ENCODE results near the gene IYD.
A peak's percentile ranks its signal among the peaks of the same experiment; 100 is the strongest.

IYD gene

DNA sequence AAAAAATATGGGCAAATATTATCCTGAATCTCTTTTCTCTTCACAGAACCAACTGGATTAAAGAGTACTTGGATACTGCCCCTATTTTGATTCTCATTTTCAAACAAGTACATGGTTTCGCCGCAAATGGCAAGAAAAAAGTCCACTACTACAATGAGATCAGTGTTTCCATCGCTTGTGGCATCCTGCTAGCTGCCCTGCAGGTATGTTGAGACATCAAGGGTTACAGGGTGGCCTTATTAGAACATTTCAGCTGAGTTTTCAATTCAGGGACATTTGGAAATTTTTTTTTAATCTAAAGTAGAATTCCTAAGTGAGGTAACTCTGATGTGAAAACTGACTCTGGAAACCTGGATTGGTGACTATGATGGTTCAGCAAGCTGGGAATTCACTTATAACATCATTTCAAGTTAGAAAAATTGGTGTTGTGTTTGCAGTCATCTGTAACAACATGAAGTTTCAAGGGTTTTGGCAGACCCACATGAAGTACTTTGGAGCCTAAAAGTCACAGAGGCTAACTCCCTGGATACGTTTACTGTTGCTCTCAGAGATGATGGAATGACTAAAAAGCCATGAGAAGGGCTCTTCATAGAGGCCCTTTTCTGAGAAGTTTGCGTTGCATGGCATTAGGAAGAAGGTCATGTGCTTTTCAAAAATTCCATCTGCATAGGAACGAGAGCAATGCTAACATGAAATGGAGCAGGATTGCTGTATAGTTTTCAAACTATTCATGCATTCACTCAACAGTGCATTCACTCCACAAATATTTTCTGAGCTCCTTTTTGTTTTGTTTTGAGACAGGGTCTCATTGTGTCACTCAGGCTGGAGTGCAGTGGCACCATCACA lies 25.5 kb downstream of the IYD start:
- H3K4me3 ChIP-seq (ENCODE audit: low read depth, low read length), result no peak overlapping the region
- TF ChIP-seq, protein P1, sequence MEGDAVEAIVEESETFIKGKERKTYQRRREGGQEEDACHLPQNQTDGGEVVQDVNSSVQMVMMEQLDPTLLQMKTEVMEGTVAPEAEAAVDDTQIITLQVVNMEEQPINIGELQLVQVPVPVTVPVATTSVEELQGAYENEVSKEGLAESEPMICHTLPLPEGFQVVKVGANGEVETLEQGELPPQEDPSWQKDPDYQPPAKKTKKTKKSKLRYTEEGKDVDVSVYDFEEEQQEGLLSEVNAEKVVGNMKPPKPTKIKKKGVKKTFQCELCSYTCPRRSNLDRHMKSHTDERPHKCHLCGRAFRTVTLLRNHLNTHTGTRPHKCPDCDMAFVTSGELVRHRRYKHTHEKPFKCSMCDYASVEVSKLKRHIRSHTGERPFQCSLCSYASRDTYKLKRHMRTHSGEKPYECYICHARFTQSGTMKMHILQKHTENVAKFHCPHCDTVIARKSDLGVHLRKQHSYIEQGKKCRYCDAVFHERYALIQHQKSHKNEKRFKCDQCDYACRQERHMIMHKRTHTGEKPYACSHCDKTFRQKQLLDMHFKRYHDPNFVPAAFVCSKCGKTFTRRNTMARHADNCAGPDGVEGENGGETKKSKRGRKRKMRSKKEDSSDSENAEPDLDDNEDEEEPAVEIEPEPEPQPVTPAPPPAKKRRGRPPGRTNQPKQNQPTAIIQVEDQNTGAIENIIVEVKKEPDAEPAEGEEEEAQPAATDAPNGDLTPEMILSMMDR (IDR thresholded peaks at IDR 0.05; ENCODE audit: borderline replicate concordance, insufficient read depth, low read depth, low read length), result no peak

DNA sequence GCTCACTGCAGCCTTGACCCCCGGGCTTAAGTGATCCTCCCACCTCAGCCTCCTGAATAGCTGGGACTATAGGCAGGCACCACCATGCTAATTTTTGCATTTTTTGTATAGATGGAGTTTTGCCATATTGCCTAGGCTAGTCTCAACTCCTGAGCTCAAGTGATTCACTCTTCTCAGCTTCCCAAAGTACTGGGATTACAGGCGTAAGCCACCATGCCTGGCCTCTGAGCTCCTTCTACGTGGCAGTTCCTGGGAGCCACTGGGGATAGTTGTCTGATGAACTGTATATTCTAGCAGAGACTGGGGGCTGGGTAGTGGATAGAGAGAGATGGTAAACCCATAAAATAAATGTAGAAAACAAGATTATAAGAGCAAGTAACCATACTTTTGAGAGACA lies 26.1 kb downstream of the IYD start:
- TF ChIP-seq, protein P1 (IDR thresholded peaks at IDR 0.05; ENCODE audit: borderline replicate concordance, insufficient read depth, low read depth, low read length), result no peak
- H3K4me3 ChIP-seq (ENCODE audit: low read depth, low read length), result no peak overlapping the region

DNA sequence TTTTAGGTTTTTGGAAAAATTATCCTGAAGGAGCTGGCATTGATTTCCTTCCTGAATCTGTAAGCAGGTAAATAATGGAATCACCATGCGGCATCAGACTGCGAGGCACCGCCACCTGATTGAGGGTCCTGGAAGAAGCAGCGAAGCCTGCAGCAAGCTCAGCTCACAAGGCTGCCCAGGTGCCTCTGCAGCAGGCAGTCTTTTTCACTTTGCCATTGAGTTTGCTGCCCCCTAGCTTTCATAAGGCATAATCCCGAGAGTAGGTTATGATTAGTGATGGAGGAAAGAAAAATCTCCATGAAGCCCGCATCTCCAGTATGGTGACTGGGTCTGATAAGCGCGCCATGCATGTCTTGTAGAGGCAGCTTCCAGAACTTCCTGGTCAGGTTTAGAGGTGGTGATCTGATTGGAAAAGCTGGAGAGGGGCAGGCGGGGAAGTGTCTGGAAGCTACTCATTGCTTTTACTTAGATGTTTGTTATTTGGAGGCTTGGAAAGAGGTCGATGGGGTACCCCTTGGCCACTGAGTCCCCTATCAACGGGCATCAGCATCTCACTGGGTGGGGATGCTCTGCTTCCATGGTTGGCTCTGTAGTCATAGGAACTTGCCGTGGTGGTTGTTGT lies 26.7 kb downstream of the IYD start:
- H3K4me3 ChIP-seq (ENCODE audit: low read depth, low read length), result no peak overlapping the region
- TF ChIP-seq, protein P1 (IDR thresholded peaks at IDR 0.05; ENCODE audit: borderline replicate concordance, insufficient read depth, low read depth, low read length), result peak; percentile 59; the same call in 1 of the 2 replicates

DNA sequence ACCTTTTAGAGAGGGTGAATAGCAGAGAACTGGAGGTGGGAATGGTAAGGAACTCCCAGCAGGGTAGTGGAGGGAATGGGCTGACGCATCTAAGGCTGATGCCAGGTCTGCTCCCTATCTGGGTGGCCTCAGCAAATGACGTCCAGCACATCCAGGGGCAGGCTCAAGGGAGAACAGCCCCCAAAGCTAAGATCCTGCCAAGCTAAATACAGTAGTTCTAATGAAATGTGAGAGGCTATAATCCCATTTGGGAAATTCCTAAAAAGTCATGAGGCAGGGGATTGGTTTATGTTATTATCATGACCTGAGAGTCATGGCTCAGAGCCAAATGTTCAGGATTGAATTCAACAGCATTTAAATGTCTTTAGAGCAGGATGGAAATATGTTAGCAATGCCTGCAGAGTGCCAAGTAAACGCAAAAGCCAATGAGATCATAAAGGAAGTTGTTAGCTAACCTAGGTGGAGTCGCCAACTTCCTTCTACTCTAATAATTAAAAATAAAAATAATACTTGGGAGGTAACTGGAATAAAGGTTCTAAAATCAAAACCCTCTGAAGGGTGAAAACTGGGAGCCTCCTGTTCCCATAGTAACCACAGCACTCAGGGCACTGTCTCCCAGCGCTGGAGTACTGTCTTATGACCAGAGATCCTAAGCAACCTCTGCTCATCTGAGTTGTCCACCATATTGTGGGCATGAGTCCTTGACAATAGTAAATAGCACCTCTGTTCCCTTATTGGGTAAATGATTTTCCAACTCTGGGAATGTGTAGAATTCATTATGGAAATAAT lies 34.8 kb downstream of the IYD start:
- TF ChIP-seq, protein P1 (IDR thresholded peaks at IDR 0.05; ENCODE audit: borderline replicate concordance, insufficient read depth, low read depth, low read length), result no peak
- H3K4me3 ChIP-seq (ENCODE audit: low read depth, low read length), result no peak overlapping the region

DNA sequence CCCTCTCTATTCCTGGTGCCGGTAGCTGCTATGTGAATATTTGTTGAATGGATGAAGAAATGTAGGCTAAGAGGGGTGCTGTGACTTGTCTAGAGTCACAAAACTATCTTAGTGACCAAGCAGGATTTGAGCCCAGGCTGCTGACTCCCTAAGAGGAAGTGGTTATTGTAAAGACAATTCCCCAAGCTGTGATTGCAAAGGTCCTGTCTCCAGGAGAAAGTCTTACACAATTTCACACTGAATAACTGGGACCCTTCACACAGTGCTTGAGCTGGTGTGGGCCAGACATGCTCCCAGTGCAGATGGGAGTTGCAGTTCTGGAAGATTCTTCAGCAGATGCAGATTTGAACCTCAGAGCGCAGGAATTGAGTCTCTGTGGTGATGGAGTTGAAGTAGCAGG lies 38.1 kb downstream of the IYD start:
- TF ChIP-seq, protein P1 (IDR thresholded peaks at IDR 0.05; ENCODE audit: borderline replicate concordance, insufficient read depth, low read depth, low read length), result no peak
- H3K4me3 ChIP-seq (ENCODE audit: low read depth, low read length), result no peak overlapping the region

DNA sequence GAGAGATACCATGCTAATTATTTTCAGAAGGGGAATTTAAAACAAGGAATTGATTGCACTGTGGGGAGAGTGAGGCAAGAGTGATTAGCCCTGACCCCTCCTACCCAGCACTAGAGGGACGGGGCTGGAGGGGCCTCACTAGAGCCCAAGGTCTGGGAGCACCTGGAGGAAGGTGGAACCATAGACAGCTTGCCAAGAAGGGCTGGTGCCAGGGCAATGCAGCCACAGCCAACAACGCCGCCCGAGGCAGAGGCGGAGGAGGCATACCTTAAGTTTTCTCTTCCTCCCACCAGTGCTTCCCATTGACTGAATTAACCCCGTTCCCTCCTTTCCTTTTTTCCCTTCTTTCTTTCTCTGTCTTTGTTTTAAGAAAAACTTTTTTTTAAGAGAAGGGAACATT lies 40.0 kb downstream of the IYD start:
- TF ChIP-seq, protein P1 (IDR thresholded peaks at IDR 0.05; ENCODE audit: borderline replicate concordance, insufficient read depth, low read depth, low read length), result no peak
- no peak overlapping the region for H3K4me3 ChIP-seq (ENCODE audit: low read depth, low read length)
